Suppressor macrophage treated with lipopolysaccharide for 1 hour (primary cell): ENCODE results near the gene SATB2.

Experiments
- DNase-seq, 3 donors: peaks; one replicate each; pipeline ENCODE4 v3.0.0-alpha.2; 2020 to 2022

The SATB2 gene

GRCh38 chr2:199452260-199452990, 5.3 kb downstream of the SATB2 start:
- no peak for DNase-seq

DNA sequence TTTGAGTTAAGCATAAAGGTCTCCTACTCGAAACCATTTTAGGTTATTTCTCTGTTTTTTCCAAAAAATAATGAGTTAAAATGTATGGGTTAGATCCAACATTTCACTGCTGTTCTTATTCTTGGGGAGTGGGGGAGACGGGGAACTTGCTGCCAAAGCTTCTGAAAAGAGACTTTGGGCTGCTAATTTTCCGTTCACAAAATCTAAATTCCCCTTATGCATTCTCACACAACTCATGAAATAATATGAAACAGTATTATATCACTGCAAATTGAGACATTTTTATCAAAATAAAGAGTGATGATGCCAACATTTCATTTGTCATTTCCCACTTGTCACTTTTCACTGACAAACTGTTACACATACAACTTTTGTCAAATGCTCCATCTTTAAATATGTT, 7.8 kb downstream of the SATB2 start:
- DNase-seq: no peak

GRCh38 chr2:199449455-199449854, 8.3 kb downstream of the SATB2 start:
- DNase-seq: no peak

DNA sequence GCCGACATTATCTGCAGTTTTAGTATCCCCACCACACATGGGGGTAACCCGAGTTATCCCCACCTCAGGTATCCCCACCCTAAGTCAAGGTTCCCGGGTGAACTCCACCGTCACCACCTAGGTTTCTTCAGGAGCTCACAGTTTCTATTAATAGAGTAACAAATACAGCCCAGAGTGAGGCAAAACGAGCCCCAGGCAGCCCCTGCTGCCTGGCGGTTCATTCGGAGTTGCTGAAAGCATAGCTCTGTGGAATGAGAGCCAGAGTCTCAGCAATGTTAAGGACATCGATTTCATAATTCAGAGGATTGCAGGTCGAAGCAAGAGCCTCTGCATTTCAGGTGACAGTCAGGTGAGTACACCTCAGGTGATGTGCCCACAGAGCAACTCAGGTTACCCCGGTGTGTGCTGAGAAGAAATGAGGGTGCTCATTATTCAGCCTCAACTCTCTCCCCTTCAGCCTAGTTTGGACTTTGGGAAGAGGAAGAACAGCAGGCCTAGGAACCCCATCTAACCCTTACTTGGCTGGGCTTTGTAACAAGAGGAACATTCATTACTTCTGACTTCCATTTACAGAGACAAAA, 10.7 kb downstream of the SATB2 start:
- DNase-seq: no peak

DNA sequence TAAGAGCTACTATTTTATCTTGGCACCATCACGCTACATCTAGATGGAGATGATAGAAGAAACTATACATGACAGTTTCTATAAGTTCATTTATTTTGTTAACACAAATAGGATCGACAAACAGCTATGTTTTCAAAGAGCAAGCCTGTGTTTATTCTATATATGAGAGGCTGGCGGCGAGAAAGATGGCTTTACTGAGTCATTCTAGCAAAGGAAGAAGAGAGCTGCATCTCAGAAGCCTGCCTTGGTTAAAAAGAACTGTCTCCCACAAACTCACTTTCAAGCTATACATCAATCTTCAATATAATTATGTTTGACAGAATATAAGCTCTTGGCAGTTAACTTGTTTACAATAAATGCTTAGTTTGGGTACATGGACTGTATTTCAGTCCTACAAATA, 13.0 kb downstream of the SATB2 start:
- DNase-seq: no peak

GRCh38 chr2:199443589-199444130, 14.1 kb downstream of the SATB2 start:
- DNase-seq: no peak

- no peak for DNase-seq
These were observed 15.6 kb downstream of the SATB2 start for GRCh38 chr2:199442173-199442572.

GRCh38 chr2:199441759-199442158, 16.0 kb downstream of the SATB2 start:
- no peak for DNase-seq

DNA sequence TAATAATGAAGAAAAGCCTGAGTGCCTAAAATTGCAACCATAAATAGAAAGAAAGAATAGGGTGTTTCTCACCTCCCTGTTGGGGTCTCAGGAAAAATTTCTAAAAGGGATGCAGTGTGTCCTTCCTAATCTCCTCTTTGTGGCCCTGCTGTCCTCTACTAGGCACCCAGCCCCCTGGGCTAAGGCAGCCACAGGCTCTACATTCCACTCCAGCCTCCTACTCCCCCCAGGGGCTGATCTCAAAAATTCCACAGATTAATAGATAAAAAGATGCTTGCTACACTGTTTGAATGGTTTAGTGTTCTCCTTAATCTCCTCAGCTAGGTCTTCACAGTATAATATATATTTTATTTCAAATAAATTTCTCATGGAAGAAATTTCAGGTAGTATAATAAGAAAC, 17.6 kb downstream of the SATB2 start:
- no peak for DNase-seq

GRCh38 chr2:199439542-199439941, 18.2 kb downstream of the SATB2 start:
- DNase-seq: no peak

DNA sequence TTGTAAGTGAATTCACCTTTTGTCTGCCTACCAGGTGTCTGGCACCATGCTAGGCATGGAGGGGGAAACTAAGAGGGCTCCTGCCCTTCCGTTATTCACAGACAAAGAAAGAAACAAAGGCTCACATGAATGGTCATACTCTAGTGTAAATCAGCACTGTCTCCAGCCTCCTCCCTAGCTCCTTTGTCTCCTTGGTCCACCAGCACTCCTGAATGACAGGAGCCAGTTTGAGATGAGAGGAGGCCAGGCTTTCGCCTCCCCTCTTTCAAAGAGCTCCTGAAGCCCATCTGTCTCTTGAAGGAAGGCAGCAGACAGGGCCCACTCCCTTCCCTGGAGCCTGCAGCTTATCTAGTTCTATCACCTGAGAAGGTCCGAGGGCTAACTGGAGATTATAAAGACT, 18.7 kb downstream of the SATB2 start:
- no peak for DNase-seq

GRCh38 chr2:199434555-199434954, 23.2 kb downstream of the SATB2 start:
- no peak for DNase-seq

GRCh38 chr2:199433204-199433832, 24.4 kb downstream of the SATB2 start:
- no peak for DNase-seq

GRCh38 chr2:199431746-199432213, 26.0 kb downstream of the SATB2 start:
- no peak for DNase-seq

- no peak for DNase-seq
These were observed 27.5 kb downstream of the SATB2 start for GRCh38 chr2:199430214-199430613.

DNA sequence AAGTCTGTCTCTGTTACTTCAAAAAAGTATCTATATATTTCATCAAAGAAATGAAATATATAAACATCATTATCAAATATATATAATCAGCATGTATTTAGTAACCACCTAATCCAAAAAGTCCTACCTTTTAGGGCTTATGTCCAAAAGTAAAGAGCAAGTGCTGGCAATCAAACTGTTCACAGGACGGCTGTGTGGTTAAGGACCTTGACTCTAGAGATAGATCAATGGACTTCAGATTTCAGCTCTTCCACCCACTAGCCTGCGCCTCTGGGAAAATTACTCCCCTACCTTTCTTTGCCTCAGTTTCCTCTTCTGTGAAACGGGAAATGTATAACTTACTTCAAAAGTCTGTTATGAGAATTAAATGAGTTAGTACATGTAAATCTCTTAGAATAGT, 29.4 kb downstream of the SATB2 start:
- DNase-seq: no peak

DNA sequence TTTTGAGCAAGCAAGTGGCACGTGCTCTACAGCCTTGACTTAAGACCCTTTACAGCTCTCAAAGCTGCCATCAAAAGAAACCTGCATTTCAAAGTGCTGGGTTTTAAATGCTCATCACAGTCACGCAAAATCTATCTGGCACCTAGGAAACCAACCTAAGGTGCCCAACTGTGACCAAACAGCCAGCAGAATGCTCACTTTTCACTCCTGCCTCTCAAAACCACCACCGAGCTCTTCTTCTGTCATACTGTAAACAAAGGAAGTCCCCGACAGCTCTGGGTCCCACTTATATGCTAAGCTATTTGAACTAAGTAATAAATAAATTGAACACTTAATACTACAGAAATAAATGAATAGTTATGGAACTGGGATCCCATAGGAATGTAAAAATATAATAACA, 33.6 kb downstream of the SATB2 start:
- DNase-seq: no peak

DNA sequence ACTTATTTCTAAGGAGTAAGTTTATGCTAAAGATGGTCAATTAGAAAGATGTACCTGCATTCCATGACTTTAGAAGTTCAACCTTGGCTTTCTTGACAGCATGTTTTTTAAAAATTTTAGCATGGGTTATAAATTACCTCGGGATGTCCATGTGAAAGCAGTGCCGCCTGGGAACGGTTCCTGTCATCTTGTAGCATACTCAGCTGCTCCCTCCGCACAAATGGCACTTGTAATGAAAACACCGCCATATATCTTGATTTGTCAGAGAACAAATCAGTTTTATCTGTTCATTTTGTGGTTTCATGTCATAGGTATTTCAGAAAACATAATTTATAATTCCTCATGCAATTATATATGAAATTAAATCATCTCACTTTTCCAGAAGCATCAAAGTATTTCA, 38.3 kb downstream of the SATB2 start:
- no peak for DNase-seq

DNA sequence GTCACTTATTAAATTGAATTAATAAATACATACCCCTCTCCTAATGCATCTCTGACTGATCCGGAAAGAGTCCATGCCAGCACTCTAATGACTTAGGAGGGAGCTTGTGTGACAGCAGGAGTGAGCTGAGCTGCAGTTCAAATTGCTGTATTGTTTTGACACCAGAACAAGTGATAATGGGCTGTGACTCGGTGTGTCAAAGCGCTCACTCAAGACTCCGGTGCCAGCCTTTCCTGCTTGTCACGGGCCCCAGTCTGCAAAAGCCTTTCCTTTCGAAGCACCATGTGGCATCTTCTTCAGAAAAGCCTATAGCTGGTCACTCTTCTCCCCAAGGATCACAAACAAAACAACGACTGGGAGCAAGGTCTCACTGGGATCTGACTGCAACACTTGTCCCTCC, 43.3 kb downstream of the SATB2 start:
- no peak for DNase-seq

DNA sequence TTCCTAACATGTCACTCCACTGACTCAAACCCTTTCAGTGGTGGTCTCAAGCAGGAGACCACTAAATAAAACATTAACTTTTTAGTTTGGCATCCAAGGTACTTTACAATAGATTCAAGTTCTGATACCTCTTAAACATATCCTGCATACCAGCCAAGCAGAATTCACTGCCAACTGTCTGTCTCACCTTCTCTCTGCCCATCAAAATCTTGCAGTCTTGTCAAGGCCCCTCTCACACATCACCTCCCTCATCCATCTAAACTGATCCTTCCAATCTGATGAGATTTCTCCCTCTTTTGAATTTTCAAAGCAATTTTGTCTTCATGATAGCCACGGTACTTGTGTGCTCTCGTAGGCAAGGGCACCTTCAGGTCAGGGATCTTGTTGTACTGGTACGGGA, 43.7 kb downstream of the SATB2 start:
- no peak for DNase-seq

DNA sequence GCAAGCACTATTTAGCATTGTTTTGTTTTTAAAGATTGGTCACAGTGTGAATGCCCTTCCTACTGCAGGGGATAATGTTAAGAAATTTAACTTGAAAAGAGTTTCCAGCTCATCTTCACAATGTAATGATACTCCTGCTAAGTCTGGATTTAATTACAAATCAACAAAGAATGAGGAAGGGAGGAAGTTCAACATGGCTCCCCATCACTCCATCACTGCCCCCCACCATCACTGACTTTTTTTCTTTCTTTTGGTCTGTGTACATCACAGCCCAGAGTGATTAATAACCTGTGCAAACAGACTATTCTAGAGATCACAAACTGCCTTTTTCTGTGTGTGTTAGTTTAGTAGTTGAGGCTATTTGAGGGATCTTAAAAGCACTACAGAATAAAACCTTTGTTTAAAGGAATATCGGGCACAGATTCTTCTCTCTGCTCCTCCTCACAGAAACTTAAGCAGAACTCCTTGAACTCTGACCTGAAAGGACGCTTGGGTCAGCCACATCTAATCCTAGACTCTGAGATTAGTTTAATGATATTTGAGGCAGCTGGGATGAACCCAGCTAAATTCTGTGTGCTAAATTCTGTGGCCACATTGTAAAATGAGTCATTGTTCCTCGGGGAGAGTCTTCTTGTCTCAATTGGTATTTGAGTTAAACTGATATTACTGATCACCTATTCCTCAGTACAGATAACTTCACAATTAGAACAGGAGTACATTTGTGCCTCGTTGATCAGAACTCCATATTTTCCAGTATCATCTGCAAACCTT, 47.8 kb downstream of the SATB2 start:
- DNase-seq: no peak

DNA sequence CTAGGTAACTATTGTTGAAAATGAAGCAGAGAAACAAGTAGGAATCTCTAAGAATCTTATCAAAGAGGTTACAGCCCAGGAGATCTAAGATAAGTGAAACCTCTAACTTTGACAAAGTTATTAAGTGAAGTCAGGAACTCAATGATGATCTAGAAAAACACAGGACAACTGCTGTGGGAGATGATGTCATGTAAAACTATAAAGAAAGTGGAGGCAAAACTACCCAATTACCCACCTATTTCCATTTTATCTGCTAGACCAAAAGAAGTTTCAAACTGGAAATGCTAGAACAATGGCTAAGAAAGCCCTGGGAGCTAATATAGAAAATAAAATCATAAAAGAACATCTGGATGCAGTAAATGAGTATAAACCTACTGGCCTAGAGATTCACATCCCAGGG, 50.3 kb downstream of the SATB2 start:
- DNase-seq: no peak

DNA sequence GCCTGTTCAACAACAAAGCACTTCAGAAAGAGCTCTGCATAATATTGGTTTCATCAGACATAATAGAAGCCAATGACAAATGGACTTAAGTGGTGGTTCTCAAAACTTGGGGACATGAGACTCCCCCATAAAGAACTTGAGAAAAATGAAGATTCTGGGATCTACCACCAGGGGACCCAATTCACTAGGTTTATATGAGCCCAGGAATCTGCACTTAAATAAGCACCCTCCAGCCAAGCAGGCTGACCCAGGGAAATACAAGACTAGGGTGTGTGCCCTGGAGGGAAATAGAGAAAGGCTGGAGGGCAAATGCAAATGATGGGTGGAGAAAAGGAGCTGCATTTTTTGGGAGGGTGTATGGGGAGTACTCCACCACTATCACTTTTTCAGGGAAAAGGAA, 52.5 kb downstream of the SATB2 start:
- peak; percentile 22 to 42 (median 36) for DNase-seq
